ENCODE measurements around the gene TMSB4X.
A peak's percentile ranks its signal among the peaks of the same experiment; 100 is the strongest.

DNA sequence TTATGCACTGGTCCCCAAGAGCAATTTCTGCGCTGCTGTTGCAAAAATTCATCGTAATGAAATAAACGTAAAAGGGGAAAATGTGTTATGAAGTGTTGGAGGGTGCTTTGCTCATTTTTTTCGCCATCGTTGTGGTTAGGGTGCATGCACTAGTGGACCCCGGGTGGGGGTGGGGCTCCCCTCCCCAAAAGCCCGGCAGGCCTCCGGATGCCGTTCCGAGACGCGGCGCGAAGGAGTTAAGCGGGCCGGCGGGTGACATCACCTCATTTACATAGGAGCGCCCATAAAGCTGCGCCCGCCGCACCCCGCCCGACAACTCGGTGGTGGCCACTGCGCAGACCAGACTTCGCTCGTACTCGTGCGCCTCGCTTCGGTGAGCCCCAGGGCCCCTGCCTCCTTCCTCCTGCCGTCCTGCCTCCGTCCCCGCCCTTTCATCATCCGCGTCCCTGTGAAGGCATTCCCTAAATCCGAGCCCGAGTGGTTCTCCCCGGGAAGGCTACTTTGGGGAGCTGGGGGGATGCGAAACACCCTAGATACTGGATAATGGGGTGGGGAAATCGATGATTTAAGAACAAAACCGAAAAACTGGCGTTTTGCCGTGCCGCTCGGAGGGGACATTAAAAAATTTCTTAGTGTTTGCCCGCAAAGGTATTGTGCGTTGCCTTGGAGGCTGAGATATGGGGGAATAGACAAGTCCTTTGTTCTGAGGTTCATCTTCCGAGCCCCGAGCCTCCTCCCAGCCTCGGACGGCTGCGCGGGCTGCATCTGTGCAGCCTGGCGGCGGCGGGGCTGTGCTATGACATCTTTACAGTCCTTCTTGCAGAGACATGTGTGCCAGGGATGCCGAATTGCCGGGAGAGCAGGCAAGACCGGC lies at the start of gene TMSB4X:
- TF ChIP-seq, protein P1, sequence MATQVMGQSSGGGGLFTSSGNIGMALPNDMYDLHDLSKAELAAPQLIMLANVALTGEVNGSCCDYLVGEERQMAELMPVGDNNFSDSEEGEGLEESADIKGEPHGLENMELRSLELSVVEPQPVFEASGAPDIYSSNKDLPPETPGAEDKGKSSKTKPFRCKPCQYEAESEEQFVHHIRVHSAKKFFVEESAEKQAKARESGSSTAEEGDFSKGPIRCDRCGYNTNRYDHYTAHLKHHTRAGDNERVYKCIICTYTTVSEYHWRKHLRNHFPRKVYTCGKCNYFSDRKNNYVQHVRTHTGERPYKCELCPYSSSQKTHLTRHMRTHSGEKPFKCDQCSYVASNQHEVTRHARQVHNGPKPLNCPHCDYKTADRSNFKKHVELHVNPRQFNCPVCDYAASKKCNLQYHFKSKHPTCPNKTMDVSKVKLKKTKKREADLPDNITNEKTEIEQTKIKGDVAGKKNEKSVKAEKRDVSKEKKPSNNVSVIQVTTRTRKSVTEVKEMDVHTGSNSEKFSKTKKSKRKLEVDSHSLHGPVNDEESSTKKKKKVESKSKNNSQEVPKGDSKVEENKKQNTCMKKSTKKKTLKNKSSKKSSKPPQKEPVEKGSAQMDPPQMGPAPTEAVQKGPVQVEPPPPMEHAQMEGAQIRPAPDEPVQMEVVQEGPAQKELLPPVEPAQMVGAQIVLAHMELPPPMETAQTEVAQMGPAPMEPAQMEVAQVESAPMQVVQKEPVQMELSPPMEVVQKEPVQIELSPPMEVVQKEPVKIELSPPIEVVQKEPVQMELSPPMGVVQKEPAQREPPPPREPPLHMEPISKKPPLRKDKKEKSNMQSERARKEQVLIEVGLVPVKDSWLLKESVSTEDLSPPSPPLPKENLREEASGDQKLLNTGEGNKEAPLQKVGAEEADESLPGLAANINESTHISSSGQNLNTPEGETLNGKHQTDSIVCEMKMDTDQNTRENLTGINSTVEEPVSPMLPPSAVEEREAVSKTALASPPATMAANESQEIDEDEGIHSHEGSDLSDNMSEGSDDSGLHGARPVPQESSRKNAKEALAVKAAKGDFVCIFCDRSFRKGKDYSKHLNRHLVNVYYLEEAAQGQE (IDR thresholded peaks at IDR 0.05; ENCODE audit: low read depth, low read length), result peak; percentile 62; the same call in 1 of the 2 replicates
- TF ChIP-seq RCOR1 (IDR thresholded peaks at IDR 0.05; ENCODE audit: low read length) (no peak), TAF1 (IDR thresholded peaks at IDR 0.05; ENCODE audit: borderline replicate concordance, low read depth, low read length) (peak; percentile 97), SMC3 (IDR thresholded peaks at IDR 0.05; ENCODE audit: low read depth, low read length) (no peak), TEAD4 (IDR thresholded peaks at IDR 0.05; ENCODE audit: borderline replicate concordance, insufficient read depth) (no peak), MXI1 (IDR thresholded peaks at IDR 0.05; ENCODE audit: low read depth, low read length) (peak; percentile 65; the same call in 1 of the 2 replicates), EZH2phosphoT487 (IDR thresholded peaks at IDR 0.05; ENCODE audit: borderline replicate concordance, low read depth) (no peak), RAD21 (IDR thresholded peaks at IDR 0.05; ENCODE audit: low read length) (no peak)
- TF ChIP-seq, protein P2, sequence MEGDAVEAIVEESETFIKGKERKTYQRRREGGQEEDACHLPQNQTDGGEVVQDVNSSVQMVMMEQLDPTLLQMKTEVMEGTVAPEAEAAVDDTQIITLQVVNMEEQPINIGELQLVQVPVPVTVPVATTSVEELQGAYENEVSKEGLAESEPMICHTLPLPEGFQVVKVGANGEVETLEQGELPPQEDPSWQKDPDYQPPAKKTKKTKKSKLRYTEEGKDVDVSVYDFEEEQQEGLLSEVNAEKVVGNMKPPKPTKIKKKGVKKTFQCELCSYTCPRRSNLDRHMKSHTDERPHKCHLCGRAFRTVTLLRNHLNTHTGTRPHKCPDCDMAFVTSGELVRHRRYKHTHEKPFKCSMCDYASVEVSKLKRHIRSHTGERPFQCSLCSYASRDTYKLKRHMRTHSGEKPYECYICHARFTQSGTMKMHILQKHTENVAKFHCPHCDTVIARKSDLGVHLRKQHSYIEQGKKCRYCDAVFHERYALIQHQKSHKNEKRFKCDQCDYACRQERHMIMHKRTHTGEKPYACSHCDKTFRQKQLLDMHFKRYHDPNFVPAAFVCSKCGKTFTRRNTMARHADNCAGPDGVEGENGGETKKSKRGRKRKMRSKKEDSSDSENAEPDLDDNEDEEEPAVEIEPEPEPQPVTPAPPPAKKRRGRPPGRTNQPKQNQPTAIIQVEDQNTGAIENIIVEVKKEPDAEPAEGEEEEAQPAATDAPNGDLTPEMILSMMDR (IDR thresholded peaks at IDR 0.05), result 0 out of 2 replicates have a peak, but pooled peaks have one; percentile 14
